Urothelium cell line (cell line): ENCODE results near the gene CEBPB.
"Not testable (repeated sequence)": the region's sequence is repeated elsewhere in the genome, so short reads cannot be mapped to it uniquely, and the experiment has no call there.

Source experiments
- DNase-seq: peaks from one replicate; pipeline ENCODE4 v3.0.0; 2011; ENCODE audit warnings: low spot score, mixed read lengths
- FAIRE-seq: peaks from 2 replicates; lab custom pipeline; 2011; peaks lifted over from hg19 to GRCh38; lab: Jason Lieb, UNC

CEBPB gene

DNA sequence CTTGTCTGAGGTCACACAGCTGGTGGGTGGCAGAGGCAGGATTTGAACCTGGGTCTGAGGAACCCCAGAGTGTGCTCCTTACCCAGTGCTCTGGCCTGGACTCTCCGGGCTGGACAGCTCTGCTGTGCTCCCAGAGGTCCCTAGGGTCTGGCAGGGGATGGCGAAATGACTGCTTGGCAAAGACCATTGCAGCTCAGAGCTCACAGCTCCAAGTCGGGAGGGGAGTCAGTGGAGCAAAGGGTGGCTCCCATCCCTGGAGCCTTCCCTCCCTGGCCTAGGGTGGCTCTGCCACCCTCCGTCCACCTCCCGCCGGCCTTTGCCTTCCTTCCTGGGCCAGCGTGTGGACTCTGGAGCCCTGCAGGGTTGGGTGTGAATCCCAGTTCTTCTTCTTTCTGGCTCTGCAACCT is 17.5 kb downstream of the CEBPB start:
- FAIRE-seq (no peak), DNase-seq (no peak)

DNA sequence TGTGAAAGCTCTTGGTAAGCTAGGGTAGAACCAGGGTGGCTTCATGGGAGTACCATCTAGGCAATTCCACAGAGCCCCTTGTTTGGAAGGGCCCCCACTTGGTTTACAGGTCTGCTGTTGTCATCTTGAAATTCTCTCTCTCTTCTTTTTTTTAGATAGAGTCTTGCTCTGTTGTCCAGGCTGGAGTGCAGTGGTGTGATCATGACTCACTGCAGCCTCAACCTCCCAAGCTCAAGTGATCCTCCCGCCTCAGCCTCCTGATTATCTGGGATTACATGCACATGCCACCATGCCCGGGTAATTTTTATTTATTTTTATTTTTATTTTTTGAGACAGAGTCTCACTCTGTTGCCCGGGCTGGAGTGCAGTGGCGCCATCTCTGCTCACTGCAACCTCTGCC is 18.2 kb downstream of the CEBPB start:
- not testable (repeated sequence) for FAIRE-seq, DNase-seq

DNA sequence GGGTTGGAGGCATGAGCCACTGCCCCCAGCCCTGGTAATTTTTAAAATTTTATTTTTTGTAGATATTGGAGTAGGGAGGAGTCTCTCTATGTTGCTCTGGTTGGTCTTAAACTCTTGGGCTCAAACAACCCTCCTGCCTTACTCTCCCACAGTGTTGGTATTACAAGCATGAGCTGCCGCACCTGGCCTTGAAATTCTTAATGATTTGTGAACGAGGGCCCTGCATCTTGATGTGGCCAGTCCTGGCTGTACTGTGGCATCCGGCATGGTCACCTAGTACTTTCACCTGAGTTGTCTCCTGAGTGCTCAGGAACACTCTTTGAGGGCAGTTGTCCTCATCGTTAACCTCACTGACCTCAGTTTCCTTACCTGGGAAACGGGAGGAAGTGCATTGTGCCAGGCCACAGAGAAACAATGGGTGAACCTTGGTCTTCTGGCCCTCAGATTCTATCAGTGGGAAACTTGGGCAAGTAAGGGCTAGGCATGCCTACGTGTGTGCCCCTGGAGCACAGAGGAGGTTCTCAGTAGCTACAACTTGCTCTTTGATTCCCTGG is 19.5 kb downstream of the CEBPB start:
- FAIRE-seq, result no peak
- no peak for DNase-seq

DNA sequence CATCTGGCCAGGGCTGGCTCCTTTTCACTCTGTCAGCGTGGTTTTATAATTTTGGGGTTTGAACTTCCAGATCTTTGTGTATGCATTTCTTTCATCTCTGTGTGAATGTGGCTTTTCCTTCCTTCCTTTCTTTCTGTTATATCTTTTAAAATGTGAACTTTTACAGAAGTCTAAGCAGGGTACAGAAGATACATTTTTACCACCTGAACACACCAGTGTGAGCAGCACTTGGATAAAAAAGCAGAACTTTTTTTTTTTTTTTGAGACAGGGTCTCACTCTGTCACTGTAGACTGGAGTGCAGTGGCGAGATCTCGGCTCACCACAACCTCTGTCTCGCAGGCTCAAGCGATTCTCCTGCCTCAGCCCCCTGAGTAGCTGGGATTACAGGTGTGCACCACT is 20.5 kb downstream of the CEBPB start:
- no peak for DNase-seq
- no peak for FAIRE-seq

DNA sequence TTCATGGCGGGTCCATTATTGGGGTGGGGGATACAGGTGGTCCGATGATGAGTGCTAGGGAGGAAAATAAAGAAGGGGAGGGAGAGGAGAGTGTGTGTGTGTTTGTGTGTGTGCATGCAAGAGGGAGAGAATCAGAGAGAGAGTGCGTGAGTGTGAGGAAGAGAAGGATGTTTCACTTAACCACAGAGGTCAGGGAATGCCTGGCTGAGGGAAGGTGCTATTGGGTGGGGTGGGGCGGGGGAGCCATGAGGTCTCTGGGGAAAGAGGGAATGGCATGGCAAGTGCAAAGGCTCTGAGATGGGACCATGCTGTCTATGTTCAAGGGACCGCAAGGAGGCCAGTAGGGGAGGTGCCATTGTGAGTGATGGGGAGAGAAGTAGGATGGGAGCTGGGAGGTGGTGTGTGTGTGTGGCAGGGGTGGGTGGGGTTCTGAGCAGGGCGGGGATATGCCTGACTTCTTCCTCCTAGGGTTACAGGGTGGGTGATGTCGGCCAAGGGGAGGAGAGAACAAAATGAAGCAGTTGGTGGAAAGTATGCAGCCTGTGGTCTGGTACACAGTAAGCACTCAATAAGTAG is 23.0 kb downstream of the CEBPB start:
- FAIRE-seq, result no peak
- no peak for DNase-seq

DNA sequence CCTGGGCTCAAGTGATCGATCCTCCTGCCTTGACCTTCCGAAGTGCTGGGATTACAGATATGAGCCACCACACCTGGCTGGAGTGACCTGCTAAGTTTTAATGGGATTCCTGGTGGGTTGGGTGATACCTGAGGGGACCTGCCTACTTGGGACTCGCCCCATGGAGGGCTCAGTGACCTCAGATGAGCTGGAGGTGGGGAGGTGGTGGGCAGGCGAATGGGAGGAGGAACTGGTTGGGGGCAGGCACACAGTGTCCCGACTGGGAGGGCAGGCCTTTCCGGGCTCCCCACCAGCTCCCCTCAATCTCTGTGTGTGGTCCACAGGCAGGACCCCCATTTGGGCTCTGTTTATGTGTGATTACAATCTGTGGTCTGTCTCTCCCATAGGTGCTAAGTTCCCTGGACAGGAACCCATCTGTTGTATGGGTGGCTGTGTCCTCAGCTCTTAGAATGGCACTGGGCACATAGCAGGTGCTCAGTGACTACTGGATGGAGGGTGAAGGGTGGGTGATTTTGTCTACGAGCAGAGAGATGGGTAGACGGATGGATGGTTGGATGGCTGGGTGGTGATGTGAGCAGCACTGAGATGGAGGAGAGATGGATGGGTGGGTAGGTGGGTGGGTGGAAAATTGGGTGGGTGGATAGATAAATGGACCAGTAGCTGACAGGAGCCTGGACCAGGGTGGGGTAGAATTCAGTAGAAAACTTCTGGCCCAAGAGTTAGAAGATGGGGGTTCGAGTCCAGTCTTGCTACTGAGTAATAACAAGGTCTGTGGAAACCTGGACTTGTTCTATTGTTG is 23.8 kb downstream of the CEBPB start:
- FAIRE-seq, result no peak
- no peak for DNase-seq

DNA sequence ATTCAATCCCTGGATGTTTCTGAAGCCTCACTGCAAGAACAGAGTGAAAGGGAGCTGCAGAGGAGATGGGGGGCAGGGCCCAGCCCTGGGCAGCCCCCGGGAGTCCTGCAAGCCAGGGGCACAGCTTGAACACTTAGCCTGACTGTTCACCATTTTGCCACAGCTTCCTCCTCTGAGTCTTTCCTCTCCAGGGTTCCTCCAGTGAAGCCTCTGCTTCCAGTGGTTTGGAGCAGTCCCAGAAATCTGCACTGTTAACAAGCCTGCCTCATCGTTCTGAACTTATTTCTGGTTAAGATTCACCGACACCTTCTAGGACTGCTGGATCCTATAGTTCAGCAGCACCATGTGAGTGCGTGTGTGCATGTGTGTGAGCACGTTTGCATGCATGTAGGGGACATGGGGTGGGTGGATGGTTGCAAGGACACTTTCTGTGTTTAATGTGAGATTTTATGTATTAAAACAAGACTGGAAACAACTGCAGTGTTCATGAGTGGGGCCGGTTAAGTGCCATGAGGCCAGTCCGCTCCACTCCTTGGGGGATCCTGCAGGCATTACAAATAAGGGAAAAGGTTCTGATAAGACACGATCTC is 24.6 kb downstream of the CEBPB start:
- peak; percentile 58 for FAIRE-seq
- DNase-seq, result no peak

DNA sequence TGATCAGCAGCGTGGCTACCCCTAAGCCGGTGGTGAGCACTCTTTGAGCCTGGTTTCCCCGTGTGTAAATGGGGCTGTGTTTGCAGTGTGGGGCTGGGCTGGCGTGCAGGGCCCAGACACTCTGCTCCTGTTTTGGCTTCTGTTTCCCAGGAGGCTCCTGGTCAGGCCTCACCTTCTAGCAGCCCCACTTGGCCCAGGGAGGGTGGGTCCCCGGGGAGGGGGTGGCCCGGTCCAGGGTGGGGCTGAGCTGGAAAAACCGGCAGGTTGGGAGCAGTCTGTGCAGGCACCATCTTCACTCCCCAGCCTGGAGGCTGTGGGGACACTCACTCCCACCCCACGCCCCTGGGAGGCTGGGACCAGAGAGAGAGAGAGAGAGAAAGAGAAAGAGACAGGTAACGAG is 25.3 kb downstream of the CEBPB start:
- DNase-seq, result no peak

DNA sequence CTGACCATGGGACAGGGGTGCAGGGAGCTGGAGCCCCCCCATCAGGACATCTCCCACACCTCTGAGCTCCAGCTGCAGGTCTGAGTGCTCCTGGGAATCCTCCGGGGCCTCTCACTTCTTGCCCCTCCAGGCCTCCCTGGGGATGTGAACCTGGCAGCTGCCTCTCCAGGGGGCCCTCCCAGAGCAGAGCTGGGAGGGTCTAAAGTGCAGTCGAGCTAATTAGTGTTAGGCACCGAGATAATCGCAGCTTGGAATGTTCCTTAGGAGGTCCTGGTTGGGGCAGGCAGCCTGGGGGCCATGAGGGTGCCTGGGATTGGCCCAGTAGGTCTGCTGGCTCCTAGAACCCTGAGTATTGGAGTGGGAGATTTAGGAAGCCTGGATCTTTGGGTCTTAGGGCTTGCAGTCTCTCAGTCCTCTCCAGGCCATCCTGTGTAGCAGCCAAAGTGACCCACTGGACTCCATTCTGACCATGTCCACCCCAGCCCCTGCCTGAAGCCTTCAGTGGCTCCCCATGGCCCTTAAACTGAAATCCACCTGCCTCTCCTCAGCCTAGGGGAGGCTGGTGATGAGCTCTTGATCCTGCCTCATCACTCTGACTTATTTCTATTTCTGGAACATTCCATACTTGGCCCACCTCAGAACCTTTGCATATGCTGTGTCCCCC is 26.0 kb downstream of the CEBPB start:
- FAIRE-seq (no peak), DNase-seq (no peak)

More for the DNA sequence above, 25.3 kb downstream of the CEBPB start:
- FAIRE-seq, result no peak

DNA sequence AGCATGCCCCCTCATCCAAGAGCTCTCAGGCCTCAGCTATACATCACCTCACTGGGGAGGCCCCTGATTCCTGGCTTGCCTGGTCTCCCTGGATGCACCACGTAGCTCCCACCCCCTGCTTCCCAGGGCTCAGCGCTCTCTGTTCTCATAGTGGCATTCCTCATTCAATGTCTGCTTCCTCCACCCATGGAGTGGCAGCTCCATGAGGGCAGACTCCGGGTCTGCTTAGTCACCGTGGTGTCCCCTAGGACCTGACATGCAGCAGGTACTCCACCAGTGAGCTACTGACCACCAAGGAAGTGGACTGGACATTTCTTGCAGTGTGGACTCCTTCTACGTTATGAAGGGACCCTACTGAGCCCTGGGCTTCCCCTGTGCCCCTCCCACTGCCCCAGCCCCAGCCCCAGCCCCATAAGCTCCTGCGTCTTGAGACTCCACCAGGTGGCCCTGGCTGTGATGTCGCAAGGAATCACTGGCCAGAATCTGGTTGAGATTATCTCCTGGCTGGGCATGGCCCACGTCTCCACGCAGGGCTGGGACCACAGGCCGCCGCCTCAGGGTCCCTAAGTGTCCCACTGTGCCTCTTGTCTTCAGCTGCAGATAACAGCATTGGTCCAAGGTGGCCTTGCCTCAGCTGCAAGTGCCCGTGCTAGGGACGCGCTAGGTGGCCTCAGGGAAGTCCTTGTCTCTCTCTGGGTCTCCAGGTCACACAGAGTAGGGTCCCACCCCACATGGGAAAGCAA is 26.7 kb downstream of the CEBPB start:
- DNase-seq (no peak), FAIRE-seq (no peak)

DNA sequence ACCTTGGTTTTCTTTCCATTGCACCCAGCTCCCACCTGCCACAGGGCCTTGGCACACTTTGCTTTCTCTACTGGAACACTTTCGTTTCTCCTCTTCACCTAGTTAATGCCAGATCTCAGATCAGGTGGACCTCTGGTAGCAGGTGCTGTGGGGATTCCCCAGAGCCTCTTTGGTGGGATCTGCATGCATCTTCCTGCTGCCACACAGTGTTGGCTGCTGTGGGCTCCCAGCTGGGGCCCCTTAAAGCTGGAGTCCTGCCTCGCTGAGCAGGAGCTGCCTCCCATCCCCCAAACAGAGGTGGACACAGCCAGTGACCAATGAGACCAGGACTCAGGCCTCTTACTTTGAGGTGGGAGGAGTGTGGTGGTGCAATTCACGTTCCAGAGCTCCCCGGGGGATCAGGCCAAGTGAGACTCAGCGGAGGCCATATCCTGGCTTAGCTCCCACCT is 28.4 kb downstream of the CEBPB start:
- no peak for FAIRE-seq
- no peak for DNase-seq

DNA sequence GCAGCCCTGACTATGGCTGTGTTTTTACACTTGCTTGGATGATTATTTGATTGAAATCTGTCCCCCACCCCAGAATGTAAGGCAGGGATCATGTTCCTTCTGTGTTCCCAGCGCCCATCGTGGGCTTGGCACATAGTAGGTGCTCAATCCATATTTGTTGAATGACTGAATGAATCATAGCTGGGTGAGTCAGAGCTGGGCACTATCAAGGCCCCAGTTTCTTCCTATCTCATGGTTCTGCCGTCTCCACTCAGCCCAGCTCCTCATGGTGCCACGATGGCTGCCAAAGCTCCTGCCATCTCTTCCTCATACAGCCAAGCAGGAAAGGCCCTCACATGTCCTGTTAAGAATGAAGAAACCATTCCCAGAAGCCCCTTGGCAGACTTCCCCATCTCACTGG is 29.0 kb downstream of the CEBPB start:
- peak; percentile 89 for FAIRE-seq
- DNase-seq, result no peak

DNA sequence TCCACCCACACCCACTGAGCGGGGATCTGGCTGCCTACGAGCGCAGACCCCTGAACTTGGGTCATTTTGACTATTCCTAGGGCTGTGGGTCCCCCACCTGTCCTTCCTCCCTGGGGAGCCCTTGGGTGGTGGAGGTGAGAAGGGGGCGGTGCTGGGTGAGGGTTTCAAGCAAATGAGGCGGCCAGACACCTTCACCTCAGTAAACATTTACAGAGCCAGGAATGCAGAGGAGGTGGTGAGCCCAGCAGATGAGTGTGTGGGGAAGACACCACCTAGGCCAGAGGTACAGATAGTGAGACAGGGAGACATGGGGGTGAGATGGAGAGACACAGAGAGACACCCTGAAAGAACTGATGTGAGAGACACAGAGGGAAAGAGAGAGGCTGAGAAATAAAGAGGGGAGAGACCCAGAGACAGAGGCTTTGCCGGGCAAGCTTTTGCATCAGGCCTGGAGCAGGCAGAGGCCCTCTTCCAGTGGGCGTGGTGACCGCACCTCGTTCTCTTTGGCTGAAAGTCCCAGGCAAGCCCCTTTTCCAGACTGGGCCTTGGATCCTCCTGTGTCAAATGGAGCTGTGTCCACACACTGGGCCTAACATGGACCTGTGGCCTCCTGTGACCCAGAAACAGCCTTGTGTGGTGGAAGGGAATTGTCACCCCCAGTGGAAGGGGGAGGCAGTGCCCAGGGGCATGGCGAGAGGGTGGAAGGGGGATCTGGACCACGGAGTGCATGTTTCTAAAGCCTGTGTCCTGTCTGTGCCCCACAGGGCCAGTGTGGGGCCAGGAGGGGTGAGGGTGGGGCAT is 29.7 kb downstream of the CEBPB start:
- DNase-seq (no peak), FAIRE-seq (no peak)

DNA sequence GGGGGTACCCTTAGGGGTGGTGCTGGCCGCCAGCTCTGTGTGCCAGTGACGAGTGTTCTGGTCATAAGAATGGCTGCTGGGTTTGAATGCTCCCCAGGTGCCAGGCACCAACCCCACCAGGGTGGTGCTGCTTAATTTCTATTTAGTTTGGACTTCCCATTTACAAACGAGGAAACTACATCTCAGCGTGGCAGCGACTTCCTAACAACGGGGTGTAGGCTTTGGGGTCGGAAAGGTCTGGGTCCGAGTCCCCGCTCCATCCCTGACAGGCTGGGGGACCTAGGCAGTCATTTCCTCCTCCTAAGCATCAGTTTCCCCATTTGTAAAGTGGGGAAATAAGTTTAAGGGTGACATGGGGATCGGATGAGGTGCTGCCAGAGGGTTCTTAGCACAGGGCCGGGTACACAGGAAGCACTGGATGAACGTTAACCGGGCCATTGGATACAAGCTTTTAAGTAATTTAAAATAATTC is 30.3 kb downstream of the CEBPB start:
- no peak for DNase-seq
- FAIRE-seq, result no peak

DNA sequence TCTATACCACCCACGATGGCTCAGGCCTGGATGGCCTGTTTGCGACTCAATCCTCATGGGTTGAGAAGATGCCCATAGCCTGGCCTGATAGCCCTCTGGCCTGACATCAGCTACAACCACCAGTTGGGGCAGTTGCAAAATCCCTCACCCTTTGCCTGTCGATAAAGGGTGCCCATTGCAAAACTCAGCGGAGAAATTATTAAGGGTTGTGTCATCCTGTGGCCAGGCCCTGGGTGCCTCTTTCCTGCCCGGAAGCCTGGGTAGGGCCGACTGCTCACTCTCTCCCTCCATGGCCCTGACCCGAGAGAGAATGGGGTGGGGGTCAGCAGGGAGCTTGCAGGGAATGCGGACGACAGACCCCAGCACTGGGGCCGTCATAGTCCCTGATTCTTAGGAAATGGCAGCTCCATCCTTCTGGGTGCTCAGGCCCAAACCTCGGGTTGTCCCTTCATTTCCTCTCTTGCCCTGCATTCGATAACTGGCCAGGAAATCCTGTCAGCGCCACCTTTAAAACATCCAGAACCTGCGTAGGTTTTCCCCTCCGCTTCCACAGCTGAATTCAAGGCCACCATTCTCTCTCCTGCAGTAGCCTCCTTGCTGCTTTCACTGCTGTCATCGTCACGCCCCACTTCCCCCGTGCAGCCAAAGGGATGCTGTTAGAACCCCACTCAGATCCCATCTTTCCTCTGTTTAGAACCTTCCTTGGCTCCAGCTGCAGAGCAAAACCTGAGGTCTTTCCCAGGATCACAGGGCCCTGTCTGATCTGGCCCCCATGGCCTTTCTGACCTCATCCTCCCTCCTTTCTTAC is 31.1 kb downstream of the CEBPB start:
- peak; percentile 69 for DNase-seq
- FAIRE-seq, result no peak

DNA sequence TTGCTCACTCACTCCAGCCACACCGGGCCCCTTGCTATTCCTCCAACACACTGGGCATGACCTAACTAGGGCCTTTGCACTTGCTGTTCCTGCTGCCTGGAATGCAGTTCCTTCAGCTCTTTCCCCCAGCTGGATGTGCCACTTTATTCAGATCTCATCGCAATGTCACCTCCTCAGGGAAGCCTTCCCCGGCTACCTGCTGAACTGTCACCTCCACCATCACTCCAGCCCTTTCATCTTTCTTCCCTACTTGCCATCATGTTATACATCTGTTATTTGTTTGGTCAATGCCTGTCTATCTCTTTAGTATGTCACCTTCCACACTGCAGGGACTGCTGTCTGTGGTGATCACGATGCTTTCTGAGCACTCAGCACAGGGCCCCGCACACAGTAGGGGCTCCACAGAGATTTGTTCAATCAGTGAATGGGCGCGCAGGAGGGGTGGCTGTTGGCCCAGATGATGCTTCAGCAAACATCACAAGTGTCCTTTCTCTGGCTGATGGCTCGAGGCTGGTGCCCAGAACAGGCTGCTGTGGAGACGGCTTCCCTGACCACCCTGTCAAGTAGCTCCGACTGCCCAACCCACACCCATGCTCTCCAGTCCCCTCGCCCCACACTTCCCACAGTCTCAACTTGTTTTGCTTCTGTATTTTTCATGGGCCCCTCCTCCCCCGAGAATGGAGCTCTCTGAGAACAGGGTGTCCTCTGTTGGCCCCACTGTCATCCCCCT is 31.8 kb downstream of the CEBPB start:
- FAIRE-seq (peak; percentile 67), DNase-seq (no peak)

DNA sequence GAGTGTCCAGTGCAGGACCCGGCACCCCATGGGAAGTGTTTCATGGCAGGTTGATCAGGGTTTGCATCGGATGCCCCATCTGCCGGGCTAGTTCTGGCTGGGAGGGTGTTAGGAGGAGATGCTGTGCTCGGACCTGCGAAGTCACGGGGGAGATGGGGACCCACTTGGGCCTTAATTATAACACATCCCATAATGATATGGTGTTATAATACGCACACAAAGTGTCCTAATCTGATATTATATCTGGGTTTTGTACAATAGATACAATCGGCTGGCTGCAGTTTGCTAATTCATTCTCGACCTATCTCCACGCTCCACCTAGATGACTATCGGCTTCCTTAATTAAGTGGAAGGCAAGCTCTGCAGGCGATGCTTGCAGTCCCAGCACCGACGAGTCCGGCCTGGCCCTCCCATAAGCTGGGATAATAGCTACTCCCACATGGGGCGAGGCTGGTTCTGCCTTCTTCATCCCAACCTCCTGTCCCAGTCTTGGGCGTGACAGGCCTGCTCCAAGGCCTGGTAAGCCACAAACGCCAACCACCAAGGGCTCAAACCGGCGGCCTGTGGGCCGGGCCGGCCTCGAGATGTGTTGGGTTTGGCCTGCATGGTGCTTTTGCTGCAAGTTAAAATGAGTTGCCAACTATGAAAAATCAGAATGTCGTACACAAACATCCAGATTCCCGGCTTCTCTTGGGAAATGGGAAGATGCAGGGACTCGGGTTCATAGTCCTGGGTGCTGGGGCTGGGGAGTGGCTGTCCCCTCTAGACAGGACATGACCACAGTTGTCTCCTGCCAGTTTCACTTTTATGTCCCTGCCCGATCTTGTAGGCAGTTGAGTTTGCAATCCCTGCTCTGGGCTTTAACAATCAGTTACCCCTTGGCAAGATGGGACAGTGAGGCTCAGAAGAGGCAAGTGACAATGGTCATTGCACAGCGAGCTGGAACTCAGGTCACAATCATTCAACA is 32.7 kb downstream of the CEBPB start:
- DNase-seq (no peak), FAIRE-seq (peak; percentile 23)
